CD4-positive, alpha-beta T cell treated with Interferon gamma for 1 hour (primary cell): ENCODE results near the gene KRTAP10-12.
"Not testable (repeated sequence)": the region's sequence is repeated elsewhere in the genome, so short reads cannot be mapped to it uniquely, and the experiment has no call there.

Source experiments
- DNase-seq: peaks from one replicate; pipeline ENCODE4 v3.0.0-alpha.2; 2020

Gene KRTAP10-12

DNA sequence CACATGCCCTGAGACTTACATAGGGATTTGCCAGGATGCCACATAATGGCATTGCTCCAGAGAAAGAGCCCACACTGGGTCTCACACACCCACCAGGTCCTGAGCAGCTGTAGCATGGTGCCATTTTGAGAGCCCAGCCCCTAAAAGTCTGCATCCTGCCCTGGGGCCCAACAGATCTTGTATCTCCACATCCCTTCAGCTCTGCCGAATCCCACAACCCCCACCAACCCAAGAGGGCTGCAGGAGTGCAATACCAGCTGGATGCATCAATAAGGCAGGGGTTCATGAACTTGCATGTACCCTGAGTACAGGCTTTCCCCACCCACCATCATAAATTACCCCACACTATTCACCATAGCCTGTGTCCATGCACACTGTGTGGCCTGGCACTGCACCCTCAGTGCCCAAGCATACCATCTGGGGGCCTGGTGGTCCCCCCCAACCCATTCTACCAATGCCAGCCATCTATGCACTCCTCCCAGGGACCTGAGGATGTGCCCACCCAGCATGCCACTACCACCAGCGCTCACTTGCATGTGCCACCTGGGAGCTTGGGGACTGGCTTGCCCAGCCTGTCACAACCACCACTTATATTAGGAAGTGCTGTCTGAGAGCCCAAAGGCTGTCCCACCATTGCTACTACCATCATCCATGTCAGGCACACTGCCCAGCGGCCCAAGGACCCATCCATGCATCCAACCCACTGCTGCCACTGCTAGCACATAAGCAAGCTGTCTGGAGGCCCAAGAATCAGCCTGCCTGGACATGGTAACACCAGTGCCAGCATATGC, 26.1 kb upstream of the KRTAP10-12 start:
- no peak for DNase-seq

DNA sequence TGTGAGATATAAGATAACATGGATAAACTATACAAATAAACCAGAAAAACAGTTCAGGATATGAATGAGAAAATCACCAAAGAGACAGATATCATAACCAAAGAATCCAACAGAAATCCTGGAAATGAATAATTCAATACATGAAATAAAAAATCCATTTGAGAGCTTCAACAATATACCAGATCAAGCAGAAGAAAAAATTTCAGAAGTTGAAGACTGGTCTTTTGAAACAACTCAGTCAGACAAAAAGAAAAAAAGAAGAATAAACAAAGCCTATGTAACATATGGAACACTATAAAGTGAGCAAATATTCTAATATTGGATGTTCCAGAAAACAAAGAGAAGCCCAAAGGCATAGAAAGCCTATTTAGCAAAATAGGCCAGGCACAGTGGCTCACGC, 25.1 kb upstream of the KRTAP10-12 start:
- no peak for DNase-seq

DNA sequence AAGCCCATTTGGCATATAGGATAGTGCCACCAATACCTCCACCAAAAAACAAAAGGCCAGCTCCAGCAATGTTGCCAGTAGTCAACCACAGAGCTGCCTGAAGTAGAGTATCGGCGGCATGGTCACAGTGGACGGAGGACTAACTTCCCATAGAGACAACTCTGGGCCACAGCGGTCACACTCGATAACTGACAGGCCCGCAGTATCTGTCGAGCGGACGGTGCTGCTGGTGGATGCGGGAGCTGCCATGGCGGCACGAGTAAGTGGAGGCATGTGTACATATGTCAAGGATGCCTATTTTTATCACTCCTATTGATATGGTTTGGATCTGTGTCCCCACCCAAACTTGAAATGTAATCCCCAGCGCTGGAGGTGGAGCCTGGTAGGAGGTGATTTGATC, 19.1 kb upstream of the KRTAP10-12 start:
- no peak for DNase-seq

DNA sequence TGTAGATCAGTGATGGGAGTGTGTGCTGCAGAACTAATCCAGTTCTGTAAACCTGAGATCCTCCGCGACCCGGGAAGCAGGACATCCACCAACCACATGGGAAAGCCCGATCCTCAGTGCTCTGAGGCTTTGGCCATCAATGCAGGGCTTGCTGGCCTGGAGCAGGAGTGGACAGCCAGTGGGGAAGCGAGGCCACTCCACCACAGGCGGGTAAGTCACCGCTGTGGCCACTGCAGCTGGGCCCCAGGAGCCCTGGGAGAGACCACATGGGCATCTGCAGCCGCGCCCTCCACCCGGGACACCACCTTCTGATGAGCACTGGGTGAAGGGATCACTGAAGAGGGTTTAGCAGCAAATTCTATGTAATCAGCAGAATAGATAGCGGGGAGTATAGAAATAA, 15.8 kb upstream of the KRTAP10-12 start:
- no peak for DNase-seq

DNA sequence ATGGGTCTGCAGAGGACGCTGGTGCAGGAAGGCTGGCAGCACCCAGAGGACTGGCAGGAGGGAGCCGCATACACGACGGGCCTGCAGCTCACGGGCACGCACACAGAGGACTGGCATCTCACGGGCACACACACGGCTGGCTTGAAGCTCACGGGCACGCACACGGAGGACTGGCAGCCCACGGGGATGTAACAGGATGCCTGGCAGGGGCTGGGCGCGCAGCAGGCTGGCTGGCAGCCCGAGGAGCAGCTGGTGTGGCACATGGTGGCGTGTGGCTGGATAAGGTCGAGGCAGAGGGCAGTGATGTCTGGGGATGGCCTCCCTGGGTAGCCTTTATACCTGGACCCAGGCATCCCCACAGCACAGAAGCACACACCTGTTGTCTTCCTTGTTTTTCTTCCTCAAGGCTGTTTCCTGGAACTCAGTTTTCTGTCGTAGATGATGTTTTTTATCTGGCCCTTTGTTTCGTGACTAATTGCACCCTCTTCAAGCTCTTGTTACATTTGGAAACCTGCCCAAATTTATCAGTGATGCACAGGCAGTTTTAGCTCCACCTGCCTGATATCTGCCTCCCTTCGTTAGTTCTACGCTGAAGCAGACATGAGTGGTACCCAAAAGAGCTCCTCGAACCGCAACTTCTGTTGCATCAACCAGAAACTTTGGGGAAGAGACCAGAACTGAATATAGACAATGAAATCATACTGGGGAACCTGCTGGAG, 15.0 kb upstream of the KRTAP10-12 start, which contains the start of gene KRTAP12-1:
KRTAP12-1 (minus strand) TSS at position 303 of the 719 bp plus-strand sequence; CDS start at position 263, 40 bp downstream.
- DNase-seq: no peak

DNA sequence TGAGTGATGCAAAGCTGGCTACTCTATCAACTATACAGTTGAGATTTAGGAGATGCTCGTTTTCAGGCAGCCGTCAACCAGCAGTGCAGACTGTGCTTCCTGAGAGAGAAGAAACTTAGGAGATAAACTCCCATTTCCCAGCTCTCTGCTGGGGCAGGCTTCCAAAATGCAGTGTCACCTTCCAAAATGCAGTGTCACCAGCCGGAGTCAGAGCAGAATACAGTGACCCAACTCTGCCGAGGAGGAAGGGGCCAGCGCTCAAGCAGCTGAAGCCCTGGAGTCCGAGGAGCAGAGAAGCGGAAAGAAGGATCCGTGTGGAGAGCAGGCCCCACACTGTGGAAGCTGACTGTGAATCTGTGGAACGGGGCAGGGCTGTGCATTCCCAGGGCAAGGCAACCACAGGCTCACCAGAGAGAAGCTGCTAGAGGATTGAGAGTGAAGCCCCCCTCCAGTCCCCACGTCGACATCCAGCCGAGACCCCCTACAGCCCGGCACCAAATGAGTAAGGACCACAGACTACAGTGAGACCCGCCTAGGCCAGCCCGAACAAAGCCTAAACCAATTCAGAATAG, 14.3 kb upstream of the KRTAP10-12 start:
- no peak for DNase-seq

DNA sequence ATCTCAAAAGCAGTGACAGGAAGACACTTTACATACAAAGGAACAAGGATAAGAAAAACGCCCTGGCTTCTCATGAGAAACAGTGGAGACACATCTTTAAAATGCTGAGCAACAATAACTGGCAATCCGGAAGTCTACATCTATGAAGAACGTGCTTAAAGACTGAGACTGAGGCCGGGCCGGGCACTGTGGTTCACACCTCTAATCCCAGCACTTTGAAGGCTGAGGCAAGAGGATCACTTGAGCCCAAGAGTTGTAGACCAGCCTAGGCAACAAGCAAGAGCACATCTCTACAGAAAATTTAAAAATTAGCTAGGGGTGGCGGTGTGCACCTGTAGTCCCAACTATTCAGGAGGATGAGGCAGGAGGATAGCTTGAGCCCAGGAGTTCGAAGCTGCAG, 12.9 kb upstream of the KRTAP10-12 start:
- DNase-seq: no peak

DNA sequence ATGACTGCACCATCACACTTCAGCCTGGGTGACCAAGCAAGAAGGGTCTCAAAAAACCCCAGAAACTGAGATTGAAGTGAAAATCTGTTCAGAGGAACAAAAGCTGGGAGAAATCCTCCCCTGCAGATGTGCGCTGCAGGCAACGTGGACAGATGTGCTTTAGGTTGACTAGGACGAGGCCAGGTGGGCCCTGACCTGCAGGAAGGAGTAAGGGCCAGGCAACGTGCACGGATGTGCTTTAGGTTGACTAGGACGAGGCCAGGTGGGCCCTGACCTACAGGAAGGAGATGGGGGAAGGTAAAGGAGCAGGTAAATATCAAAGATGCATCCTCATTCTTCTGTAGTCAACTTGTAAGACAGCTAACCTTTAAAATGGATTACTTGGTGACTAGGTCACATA, 12.5 kb upstream of the KRTAP10-12 start:
- no peak for DNase-seq

DNA sequence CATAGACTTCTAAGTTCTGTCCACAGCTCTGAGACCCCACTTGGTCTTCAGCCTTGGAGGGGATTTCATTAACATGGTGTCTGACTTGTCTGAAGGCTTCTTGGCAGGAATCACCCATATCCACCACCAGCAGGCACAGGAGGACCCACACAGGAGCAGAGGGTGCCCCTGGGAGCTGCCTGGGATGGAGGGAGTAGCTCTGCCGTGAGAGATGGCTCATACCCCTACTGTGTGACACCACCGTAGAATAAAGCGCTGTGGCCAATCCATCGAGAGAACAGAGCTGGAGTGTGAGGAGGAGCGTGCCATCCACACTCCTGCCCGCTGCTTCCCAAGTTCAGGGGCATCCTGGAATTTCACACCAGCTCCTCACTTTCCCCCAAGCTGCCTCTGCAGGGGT, 11.9 kb upstream of the KRTAP10-12 start:
- DNase-seq: not testable (repeated sequence)

DNA sequence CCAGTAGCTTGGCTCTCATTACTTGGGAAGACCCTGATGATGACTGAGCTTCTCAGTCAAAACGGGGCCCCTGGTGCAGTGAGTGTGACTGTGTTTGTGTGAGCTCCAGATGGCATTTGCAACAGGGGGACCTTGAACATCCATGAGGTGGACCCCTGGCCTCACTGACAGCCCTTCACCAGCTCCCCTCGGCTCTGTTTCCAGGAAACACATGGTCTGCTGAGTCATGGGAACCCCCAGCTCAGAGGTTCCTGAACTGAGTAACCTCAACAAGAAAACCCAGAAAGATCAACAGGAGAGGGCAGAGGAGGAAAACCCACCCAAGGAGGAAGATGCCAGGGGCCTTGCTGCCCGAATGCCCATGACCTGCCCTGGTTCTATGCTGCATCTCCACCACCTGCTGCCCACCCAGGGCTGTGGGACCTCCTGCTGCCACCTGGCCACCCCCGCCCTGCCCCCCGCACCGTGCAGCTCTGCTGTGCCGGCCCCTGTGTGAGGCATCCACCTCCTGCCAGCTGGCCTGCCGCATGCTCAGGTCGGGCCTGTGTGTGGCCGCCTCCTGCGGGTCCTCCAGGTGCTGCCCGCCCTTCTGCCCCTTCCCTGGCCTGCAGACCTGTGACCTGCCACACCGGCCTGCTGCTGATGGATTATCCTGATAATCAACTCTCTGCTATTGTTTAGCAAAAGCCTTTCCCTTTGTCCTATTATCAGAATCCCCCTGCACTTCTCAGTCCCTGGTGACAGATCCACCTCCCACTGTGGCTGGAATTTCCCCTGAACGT, 10.8 kb upstream of the KRTAP10-12 start:
- DNase-seq: no peak

DNA sequence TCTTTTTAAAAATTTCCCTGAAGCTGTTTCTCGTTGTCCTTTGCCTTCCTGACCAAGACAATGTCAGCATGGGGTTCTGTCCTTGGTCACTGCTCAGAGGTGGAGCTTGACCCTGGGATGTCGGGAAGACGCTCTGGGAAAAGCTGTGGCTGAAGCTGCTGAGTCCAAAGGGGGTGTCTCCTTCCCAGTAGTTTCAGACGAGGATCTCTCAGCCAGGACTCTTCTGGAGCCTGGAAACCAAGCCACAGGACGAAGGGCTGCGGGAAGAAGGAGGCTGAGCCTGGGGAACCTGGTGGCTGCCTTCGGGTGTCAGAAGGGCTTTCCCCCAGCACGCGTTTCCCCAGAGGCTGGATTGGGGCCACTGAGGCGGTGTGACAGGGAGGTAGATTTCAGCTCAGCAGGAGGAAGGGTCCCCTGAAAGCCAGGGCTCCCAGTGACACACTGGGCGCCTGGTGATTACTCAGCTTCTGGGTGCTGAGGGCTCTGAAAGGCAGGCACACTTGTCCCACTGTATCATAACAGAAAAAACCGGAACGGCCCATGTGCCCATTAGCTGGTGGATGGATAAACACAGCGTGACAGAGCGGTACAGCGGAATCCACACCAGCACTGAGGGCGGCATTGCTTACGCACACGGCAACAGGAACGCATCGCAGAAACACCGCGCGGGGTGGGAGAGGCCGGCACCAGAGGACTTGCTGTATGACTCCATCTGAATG, 10.0 kb upstream of the KRTAP10-12 start:
- DNase-seq: no peak

DNA sequence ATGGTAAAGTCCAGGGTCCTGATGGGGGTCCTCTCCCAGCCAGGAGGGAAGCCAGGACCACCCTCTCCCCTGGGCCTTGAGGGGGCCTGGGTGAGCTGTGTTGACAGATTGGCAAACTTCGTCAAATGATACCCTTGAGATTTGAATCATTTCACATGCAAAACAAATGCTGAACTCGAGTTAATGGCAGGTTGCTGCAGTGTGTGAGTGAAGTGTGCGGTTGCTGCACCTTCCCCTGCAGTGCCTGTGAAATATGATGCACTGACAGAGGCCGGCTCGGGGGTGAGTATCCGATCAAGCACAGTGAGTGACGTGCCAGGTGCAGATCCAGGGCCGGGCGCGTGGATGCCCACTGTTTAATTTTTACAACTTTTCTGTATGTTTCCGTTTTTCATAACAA, 9.3 kb upstream of the KRTAP10-12 start:
- DNase-seq: no peak

DNA sequence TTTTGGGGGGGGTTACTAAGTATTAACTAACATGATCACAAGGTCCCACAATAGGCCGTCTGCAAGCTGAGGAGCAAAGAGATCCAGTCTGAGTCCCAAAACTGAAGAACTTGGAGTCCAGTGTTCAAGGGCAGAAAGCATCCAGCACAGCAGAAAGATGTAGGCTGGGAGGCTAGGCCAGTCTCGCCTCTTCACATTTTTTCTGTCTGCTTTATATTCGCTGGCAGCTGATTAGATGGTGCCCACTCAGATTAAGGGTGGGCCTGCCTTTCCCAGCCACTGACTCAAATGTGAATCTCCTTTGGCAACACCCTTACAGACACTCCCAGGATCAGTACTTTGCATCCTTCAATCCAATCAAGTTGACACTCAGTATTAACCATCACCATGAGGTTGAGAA, 7.2 kb upstream of the KRTAP10-12 start:
- DNase-seq: not testable (repeated sequence)

DNA sequence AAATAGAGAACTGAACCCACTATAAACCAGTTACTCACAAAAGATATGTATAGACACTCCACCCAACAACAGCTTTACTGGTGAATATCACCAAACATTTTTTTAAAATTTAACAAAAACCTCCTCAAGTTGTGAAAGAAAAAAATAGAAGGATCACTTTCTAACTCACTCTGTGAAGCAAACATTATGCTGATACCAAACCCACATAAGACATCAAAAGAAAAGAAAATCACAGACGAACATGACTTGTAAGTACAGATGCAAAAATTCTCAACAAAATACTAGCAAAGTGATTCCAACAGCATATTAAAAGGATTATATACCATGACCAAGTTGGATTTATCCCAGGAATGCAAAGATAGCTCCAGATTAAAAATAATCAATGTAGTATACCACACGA, 5.3 kb upstream of the KRTAP10-12 start:
- no peak for DNase-seq

DNA sequence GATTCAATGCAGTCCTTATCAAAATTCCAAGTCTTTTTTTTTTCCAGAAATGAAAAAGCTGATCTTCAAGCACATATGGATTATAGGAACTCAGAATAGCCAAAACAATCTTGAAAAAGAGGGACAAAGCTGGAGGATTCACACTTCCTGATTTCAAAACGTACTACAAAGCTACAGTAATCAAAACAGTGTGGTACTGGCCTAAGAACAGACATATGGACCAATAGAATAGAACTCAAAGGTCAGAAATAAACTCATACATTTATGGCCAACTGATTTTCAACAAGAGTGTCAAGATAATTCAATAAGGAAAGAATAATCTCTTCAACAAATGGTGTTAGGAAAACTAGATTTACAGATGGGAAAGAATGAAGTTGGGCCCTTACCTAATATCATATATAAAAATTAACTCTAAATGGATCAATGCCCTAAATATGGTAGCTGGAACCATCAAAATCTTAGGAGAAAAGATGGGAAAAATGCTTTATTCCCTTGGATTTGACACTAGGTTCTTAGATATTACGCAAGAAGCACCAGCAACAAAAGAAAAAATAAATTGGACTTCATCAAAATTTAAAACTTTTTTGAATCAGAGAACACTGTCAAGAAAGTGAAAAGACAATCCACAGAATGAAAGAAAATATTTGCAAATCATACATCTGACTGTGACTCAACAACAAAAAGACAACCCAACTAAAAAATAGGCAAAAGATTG, 4.0 kb upstream of the KRTAP10-12 start:
- DNase-seq: no peak

DNA sequence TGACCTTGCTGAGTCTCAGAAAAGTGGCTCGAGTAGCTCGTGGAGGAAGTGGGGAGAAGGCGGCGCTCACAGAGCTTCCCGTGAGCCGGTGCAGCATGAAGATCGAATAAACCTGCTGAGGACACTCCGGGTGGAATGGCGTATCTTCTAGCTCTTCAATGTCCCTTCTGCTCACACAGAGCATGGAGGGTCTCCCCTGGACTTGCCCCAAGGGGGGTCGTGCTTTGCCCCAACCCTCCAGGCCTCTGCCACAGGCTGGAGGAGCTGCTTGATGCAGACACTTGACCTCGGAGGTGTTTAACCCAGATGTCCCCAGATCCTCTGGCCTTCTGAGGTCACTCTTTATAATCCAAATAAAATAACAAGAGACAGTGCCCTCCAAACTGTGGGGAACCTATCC, 2.2 kb upstream of the KRTAP10-12 start:
- no peak for DNase-seq

DNA sequence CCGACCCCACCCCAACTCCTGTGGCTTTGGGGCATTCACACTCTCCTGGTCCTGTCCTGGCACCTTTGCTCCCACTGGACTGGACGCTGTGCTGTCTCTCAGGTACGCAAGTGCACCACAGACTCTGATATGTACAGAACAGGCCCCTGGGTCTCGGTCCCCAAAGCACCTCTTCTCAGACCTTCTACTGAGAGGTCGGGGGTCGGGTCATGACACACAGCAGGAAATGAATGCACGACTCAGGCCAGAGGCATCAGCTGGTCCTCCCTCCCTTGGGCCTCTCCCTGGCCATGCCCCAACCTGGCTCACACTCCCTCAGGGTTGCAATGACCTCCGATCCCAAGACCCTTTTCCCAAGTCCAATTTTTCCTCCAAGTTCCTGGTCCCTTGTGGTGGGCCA, 1.8 kb upstream of the KRTAP10-12 start:
- no peak for DNase-seq

DNA sequence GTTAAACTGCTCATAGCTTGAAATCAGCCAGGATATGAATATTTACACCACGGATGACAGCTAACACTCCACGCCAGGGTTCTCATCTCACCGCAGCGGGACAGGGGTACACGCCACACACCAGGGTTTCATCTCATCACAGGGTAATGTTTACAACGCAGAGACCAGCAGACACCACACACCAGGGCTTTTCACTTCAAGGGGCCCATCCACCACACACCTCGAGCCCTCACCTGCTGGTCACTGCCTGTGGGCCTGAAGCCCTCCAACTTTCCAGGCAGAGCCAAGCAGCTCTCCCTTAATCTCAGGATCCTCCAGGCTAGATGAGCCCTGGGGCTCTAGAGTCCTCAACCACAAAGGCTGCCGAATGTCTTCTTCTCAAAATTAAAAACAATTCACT, 1.3 kb upstream of the KRTAP10-12 start:
- no peak for DNase-seq

DNA sequence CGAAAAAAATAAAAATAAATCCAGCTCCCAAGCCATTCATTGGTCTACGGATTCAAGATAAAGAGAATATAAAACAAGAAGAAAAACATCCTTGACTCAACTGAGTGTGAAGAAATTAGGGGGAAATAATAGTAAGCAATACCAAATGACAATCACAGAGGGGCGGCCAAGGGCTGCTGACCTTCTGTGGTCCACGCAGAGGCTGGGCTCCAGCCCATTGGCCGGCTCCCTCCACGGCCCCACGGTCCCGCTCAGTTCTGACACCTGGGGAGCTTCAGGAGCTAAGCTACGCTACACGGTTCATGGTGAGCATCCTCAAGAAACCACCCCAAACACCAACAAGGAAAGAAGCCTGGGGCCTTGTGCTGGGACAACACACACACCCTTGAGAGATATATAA, 400 bp upstream of the KRTAP10-12 start:
- DNase-seq: no peak

DNA sequence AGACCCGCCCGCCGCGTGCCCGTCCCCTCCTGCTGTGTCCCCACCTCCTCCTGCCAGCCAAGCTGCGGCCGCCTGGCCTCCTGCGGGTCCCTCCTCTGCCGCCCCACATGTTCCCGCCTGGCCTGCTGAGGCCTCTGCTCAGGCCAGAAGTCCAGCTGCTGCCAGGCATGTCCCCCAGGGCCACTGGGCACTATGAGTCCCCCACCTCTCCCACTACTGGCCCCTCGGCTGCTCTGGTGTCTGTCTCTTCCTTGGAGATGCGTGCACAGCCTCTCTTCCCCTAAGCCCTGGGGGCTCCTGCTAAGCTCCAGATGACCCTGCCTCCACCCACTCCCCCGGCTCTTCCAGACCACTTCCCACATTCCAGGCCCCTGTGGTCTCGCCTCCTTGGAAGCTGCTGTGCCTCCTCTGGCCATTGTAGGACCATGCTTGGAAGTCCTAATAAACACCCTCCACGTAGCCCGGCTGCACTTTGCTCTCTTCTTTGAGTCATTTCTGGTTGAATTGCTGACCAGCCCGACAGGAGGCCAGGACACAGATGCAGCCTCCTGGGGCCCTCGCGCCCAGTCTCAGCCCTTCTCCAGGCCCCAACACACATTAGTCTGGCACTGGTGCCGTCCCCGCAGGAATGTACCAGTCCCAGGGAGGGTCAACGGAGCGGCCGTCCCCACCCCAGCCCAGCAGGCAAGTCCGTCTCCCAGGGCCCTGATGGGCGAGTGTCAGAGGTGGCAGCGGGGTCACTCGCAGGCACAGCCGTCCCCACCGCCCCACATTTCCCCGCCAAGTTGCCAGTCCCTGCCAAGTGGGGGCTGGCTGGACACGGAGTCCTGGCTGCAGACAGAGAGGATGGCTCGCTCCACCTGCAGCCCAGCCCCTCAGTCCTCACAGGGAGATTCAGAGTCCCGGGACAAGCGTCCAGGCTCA, 1.1 kb downstream of the KRTAP10-12 start:
- DNase-seq: no peak

DNA sequence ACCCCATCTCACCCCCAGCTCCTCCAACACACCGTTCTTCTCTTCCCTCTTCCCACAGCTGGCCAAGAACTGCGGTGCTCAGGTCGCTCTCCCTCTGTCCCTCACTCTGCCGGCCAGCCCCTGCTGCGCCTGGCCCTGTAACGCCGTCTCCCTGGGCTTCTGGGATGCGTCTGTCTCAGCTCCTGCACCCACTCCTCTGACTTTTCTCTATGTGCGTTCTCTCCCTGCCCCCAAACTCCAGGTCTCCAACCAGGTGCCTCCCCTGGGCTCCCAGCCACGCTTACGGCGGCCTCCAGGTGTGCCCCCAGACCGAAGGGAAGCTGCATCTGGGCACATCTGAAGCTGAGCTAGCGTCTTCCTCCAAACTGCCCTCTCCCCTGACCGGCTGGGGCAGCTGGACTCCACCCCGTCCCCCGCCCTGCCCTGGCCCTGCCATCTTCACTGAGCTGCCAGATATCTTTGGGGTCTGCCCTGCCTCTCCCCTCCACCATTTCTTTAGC, 2.6 kb downstream of the KRTAP10-12 start:
- DNase-seq: no peak
